Measurements from ENCODE around the gene ZNF750. TPM values are rescaled to one million over a fixed set of nuclear protein-coding genes. Genes with fewer than 3 reads are reported as not detected.

The ZNF750 gene
- total RNA-seq, 1 experiment from 2014 or later = not detected

GRCh38 chr17:82874011-82874835, 34.4 kb upstream of the ZNF750 start:
- no TSS peak for BruUV-seq (replicated peaks)
- H3K4me1 ChIP-seq (ENCODE audit: insufficient read depth, low read length, poor library complexity, severe bottlenecking) = no peaks in the 10 kb centered on the region

GRCh38 chr17:82873521-82873920, 33.7 kb upstream of the ZNF750 start:
- CTCF ChIA-PET = no interaction called here
- H3K36me3 ChIP-seq (ENCODE audit: insufficient read depth, low read length, poor library complexity, severe bottlenecking) = peaks cover 13% of the 10 kb centered on the region
- no peak overlapping the region for H3K4me3 ChIP-seq (ENCODE audit: low read depth, low read length, poor library complexity, severe bottlenecking)
- no peaks in the 10 kb centered on the region for H3K4me1 ChIP-seq (ENCODE audit: insufficient read depth, low read length, poor library complexity, severe bottlenecking)
- intact Hi-C loops (cut with micrococcal nuclease; ENCODE audit: unreplicated experiment) = no loop called here
- H3K9me3 ChIP-seq (ENCODE audit: low read depth, low read length, poor library complexity, severe bottlenecking) = no peaks in the 10 kb centered on the region
- POLR2A ChIA-PET (ENCODE audit: low non-redundant PET) = no interaction called here
- no TSS peak for BruUV-seq (replicated peaks)
- H3K27me3 ChIP-seq (replicated peaks; ENCODE audit: insufficient read depth, low read depth, low read length, poor library complexity) = no peaks in the 10 kb centered on the region
- TF ChIP-seq CTCF (conservative IDR thresholded peaks at IDR 0.05; ENCODE audit: low read depth, low read length) = no peak
- no peak for TF ChIP-seq EZH2 (IDR thresholded peaks at IDR 0.05; ENCODE audit: borderline replicate concordance, low read depth, low read length, poor library complexity, severe bottlenecking)
- H3K27ac ChIP-seq (ENCODE audit: low read depth, low read length, poor library complexity, severe bottlenecking) = no peak overlapping the region
- DNase-seq (ENCODE audit: low spot score) = no peak

More at GRCh38 chr17:82874011-82874835, 34.4 kb upstream of the ZNF750 start:
- CTCF ChIA-PET = no interaction called here
- no peak for DNase-seq (ENCODE audit: low spot score)
- no peak for TF ChIP-seq EZH2 (IDR thresholded peaks at IDR 0.05; ENCODE audit: borderline replicate concordance, low read depth, low read length, poor library complexity, severe bottlenecking)
- no peak for TF ChIP-seq CTCF (conservative IDR thresholded peaks at IDR 0.05; ENCODE audit: low read depth, low read length)
- intact Hi-C loops (cut with micrococcal nuclease; ENCODE audit: unreplicated experiment) = no loop called here
- no peaks in the 10 kb centered on the region for H3K27me3 ChIP-seq (replicated peaks; ENCODE audit: insufficient read depth, low read depth, low read length, poor library complexity)
- no peaks in the 10 kb centered on the region for H3K9me3 ChIP-seq (ENCODE audit: low read depth, low read length, poor library complexity, severe bottlenecking)
- no peak overlapping the region for H3K4me3 ChIP-seq (ENCODE audit: low read depth, low read length, poor library complexity, severe bottlenecking)
- H3K27ac ChIP-seq (ENCODE audit: low read depth, low read length, poor library complexity, severe bottlenecking) = no peak overlapping the region
- H3K36me3 ChIP-seq (ENCODE audit: insufficient read depth, low read length, poor library complexity, severe bottlenecking) = peaks cover 13% of the 10 kb centered on the region
- POLR2A ChIA-PET (ENCODE audit: low non-redundant PET) = no interaction called here

DNA sequence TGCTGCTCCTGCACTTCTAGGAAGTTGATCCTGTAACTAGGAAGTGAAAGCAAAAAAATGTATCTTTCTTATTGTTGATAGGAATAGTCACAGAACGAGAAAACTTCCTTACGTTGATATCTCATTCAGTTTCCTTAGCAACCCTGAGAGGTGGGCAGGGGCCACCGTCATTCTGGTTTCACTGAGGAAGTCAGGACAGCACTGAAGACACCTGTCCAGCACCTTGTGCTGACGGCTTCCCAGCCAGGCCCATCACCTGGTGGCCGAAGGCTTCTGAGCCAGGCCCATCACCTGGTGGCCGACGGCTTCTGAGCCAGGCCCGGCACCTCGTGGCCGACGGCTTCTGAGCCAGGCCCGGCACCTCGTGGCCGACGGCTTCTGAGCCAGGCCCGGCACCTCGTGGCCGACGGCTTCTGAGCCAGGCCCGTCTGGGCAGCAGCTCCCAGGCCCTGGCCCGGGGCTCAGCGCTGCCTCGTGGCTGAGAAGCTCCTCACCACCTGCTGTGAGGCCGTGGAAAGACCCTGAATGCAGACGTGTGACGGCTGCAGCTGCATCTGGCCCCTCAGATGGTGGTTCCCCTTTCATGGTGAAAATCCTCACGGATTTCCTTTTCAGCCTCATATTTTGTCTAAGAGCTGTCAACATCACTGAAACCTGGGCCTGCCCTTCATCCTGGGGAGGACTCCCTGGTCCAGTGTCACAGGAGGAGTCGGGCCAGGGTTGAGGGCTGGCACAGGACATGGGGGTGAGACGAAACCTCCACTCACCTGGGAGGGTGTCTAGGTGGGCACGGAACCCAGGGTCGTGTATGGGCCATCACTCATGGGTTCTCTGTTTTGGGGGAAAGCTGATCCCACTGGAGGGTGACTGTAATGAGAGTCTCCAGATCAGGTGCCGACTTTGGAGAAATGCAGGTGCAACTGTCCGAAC, 33.0 kb upstream of the ZNF750 start:
- intact Hi-C loops (cut with micrococcal nuclease; ENCODE audit: unreplicated experiment) = no loop called here
- Histone ChIP-seq H3K27ac (ENCODE audit: low read depth, low read length, poor library complexity, severe bottlenecking) (no peak overlapping the region), H3K36me3 (ENCODE audit: insufficient read depth, low read length, poor library complexity, severe bottlenecking) (peaks cover 13% of the 10 kb centered on the region), H3K4me3 (ENCODE audit: low read depth, low read length, poor library complexity, severe bottlenecking) (no peak overlapping the region), H3K4me1 (ENCODE audit: insufficient read depth, low read length, poor library complexity, severe bottlenecking) (no peaks in the 10 kb centered on the region), H3K27me3 (replicated peaks; ENCODE audit: insufficient read depth, low read depth, low read length, poor library complexity) (no peaks in the 10 kb centered on the region), H3K9me3 (ENCODE audit: low read depth, low read length, poor library complexity, severe bottlenecking) (no peaks in the 10 kb centered on the region)
- no peak for DNase-seq (ENCODE audit: low spot score)
- POLR2A ChIA-PET (ENCODE audit: low non-redundant PET) = interaction anchor here (0.5 kb wide), 1 partner anchor 24 kb away, joined by 3 read pairs; no protein-coding TSS in a partner anchor
- no TSS peak for BruUV-seq (replicated peaks)
- no peak for TF ChIP-seq EZH2 (IDR thresholded peaks at IDR 0.05; ENCODE audit: borderline replicate concordance, low read depth, low read length, poor library complexity, severe bottlenecking)
- no peak for TF ChIP-seq CTCF (conservative IDR thresholded peaks at IDR 0.05; ENCODE audit: low read depth, low read length)
- CTCF ChIA-PET = no interaction called here
